Keratinocyte (primary cell): ENCODE data around the gene UNC5A. TPM values are rescaled to one million over a fixed set of nuclear protein-coding genes. Genes with fewer than 3 reads are reported as not detected.

Experiments used
- DNase-seq: peaks from one replicate; pipeline ENCODE4 v3.0.0-alpha.2; 2011; ENCODE audit warnings: low read depth, missing footprints, low spot score
- FAIRE-seq: peaks from 2 replicates; lab custom pipeline; 2011; peaks lifted over from hg19 to GRCh38; lab: Jason Lieb, UNC
- H2AFZ ChIP-seq: 2 replicates; pipeline ENCODE4 v1.6.0; 2012; ENCODE audit warnings: low read length, control low read depth, inconsistent platforms; ENCODE audit not compliant: control insufficient read depth
- H3K27ac ChIP-seq: 2 replicates; pipeline ENCODE4 v1.5.1; 2011; ENCODE audit warnings: low read length; ENCODE audit not compliant: control insufficient read depth, insufficient read depth
- H3K27me3 ChIP-seq: 3 replicates; pipeline ENCODE4 v1.6.0; 2011; ENCODE audit warnings: low read length; ENCODE audit not compliant: control insufficient read depth, insufficient read depth; ENCODE audit errors: extremely low read depth
- H3K36me3 ChIP-seq, 2 experiments: 2 replicates in 1 of 2; 3 replicates in 1 of 2; pipeline ENCODE4 v1.5.1; 2011; ENCODE audit warnings: low read length in 2 of 2, mild to moderate bottlenecking in 1 of 2; ENCODE audit not compliant: control insufficient read depth in 2 of 2, insufficient read depth in 2 of 2; ENCODE audit errors: extremely low read depth in 1 of 2
- H3K4me1 ChIP-seq: 3 replicates; pipeline ENCODE4 v1.5.1; 2011; ENCODE audit warnings: low read length; ENCODE audit not compliant: control insufficient read depth, insufficient read depth; ENCODE audit errors: extremely low read depth
- H3K4me2 ChIP-seq: 3 replicates; pipeline ENCODE4 v1.6.0; 2011; ENCODE audit warnings: low read depth, low read length; ENCODE audit not compliant: control insufficient read depth, insufficient read depth; ENCODE audit errors: extremely low read depth
- H3K4me3 ChIP-seq, 3 experiments: fragments of 200-600 bp in 1 of 3; sonication (generic) in 1 of 3; 2 replicates in 2 of 3; 3 replicates in 1 of 3; pipeline ENCODE4 v1.5.1; 2011 to 2016; ENCODE audit warnings: low read length in 3 of 3, mild to moderate bottlenecking in 3 of 3, control low read depth in 2 of 3, inconsistent platforms in 1 of 3, low read depth in 1 of 3, mixed read lengths in 1 of 3, mixed run types in 1 of 3, moderate library complexity in 1 of 3; ENCODE audit not compliant: control insufficient read depth in 2 of 3, insufficient read depth in 2 of 3; ENCODE audit errors: extremely low read depth in 1 of 3
- H3K79me2 ChIP-seq: 2 replicates; pipeline ENCODE4 v1.6.0; 2012; ENCODE audit warnings: low read length; ENCODE audit not compliant: control insufficient read depth, insufficient read depth
- H3K9ac ChIP-seq: 3 replicates; pipeline ENCODE4 v1.6.0; 2011; ENCODE audit warnings: low read length; ENCODE audit not compliant: control insufficient read depth, insufficient read depth; ENCODE audit errors: extremely low read depth
- H3K9me1 ChIP-seq: 3 replicates; pipeline ENCODE4 v1.6.0; 2011; ENCODE audit warnings: low read length; ENCODE audit not compliant: control insufficient read depth, insufficient read depth; ENCODE audit errors: extremely low read depth
- H3K9me3 ChIP-seq: 2 replicates; pipeline ENCODE4 v1.5.1; 2012; ENCODE audit warnings: low read depth, low read length; ENCODE audit not compliant: control insufficient read depth
- H4K20me1 ChIP-seq: 3 replicates; pipeline ENCODE4 v1.6.0; 2011; ENCODE audit warnings: low read length; ENCODE audit not compliant: control insufficient read depth, insufficient read depth; ENCODE audit errors: extremely low read depth
- CTCF ChIP-seq, 3 experiments: IDR thresholded peaks in 1 of 3; conservative IDR thresholded peaks in 1 of 3; optimal IDR thresholded peaks in 1 of 3; 2 replicates in 2 of 3; 3 replicates in 1 of 3; pipeline versions ENCODE3 to v1.5.1; 2011; ENCODE audit warnings: low read length in 3 of 3, mild to moderate bottlenecking in 3 of 3, moderate library complexity in 2 of 3, control low read depth in 1 of 3, inconsistent platforms in 1 of 3; ENCODE audit not compliant: insufficient read depth in 2 of 3; ENCODE audit errors: extremely low read depth in 1 of 3
- EZH2 ChIP-seq: IDR thresholded peaks from one replicate; pipeline ENCODE4 v1.6.1; 2012; ENCODE audit warnings: inconsistent platforms, mild to moderate bottlenecking, low read length, moderate library complexity
- dilution Hi-C: fragments of 300-500 bp; cut with MboI; formaldehyde crosslinking; loops from one replicate; pipeline ENCODE4 v1.7.0; 2020; ENCODE audit warnings: low sequenced_read_pairs; ENCODE audit not compliant: extremely low pct_ligation_motif_present
- polyA plus RNA-seq, 5 experiments: library from polyadenylated mRNA; depleted of rRNA in 3 of 5; stranded (reverse) in 3 of 5; stranded (forward) in 1 of 5; unstranded in 1 of 5; fragments of >200 nt; gene quantifications; 1 replicate in 1 of 5; 2 replicates in 3 of 5; 3 replicates in 1 of 5; pipeline versions ENCODE4 v1.2.1 to v1.2.3, GENCODE V29; 2011 to 2012; ENCODE audit warnings: missing spikeins in 2 of 5, low read depth in 1 of 5, low replicate concordance in 1 of 5

The UNC5A gene
- polyA plus RNA-seq, 1 donor (not counting 4 experiments of a cell fraction or from before 2014, with no cell fraction given): not detected

- Histone ChIP-seq H3K27me3 (peaks cover 75% of the 10 kb centered on the region), H3K36me3 (no peaks in the 10 kb centered on the region), H3K9me3 (no peaks in the 10 kb centered on the region), H4K20me1 (peaks cover 5% of the 10 kb centered on the region), H3K79me2 (no peaks in the 10 kb centered on the region), H3K4me2 (no peak overlapping the region), H3K4me3 (no peak overlapping the region), H3K9ac (no peak overlapping the region), H3K9me1 (no peaks in the 10 kb centered on the region), H2AFZ (no peak overlapping the region), H3K27ac (no peak overlapping the region), H3K4me1 (peaks cover 3% of the 10 kb centered on the region)
- FAIRE-seq (no peak), DNase-seq (no peak)
- dilution Hi-C loops: no loop called here
- no peak for TF ChIP-seq CTCF (optimal IDR thresholded peaks at IDR 0.05 in 1 of 3, IDR thresholded peaks at IDR 0.05 in 1 of 3, conservative IDR thresholded peaks at IDR 0.05 in 1 of 3; ENCODE audit: extremely low read depth in 1 of 3, insufficient read depth in 2 of 3, low read length in 3 of 3)
- no peak for TF ChIP-seq EZH2
These were observed 3.4 kb downstream of the UNC5A start for GRCh38 chr5:176813587-176814312.

- H4K20me1 ChIP-seq: peaks cover 5% of the 10 kb centered on the region
- DNase-seq (no peak), FAIRE-seq (no peak)
- no peak overlapping the region for H3K27ac ChIP-seq
- no peak overlapping the region for H3K4me3 ChIP-seq
- H3K27me3 ChIP-seq: peaks cover 75% of the 10 kb centered on the region
- no peak overlapping the region for H2AFZ ChIP-seq
- H3K4me2 ChIP-seq: no peak overlapping the region
- no peak overlapping the region for H3K9ac ChIP-seq
- H3K9me3 ChIP-seq: no peaks in the 10 kb centered on the region
- no peak for TF ChIP-seq CTCF (optimal IDR thresholded peaks at IDR 0.05 in 1 of 3, IDR thresholded peaks at IDR 0.05 in 1 of 3, conservative IDR thresholded peaks at IDR 0.05 in 1 of 3; ENCODE audit: extremely low read depth in 1 of 3, insufficient read depth in 2 of 3, low read length in 3 of 3)
- no peak for TF ChIP-seq EZH2
- no peaks in the 10 kb centered on the region for H3K9me1 ChIP-seq
- dilution Hi-C loops: no loop called here
- no peaks in the 10 kb centered on the region for H3K36me3 ChIP-seq
- peaks cover 3% of the 10 kb centered on the region for H3K4me1 ChIP-seq
- no peaks in the 10 kb centered on the region for H3K79me2 ChIP-seq
These were observed 3.9 kb downstream of the UNC5A start for GRCh38 chr5:176814313-176814685.
